ENCODE results near the gene MTMR1.

The MTMR1 gene

GRCh38 chrX:150697641-150698040 lies 4.4 kb downstream of the MTMR1 start:
- DNase-seq, result no peak

- DNase-seq, result no peak
Measured at GRCh38 chrX:150698981-150699380, 5.8 kb downstream of the MTMR1 start.

- no peak for DNase-seq
Measured at GRCh38 chrX:150700107-150700506, 6.9 kb downstream of the MTMR1 start.

- no peak for DNase-seq
Measured at GRCh38 chrX:150701377-150701776, 8.2 kb downstream of the MTMR1 start.

- DNase-seq, result no peak
Measured at GRCh38 chrX:150702966-150703694, 9.9 kb downstream of the MTMR1 start.

- no peak for DNase-seq
Measured at GRCh38 chrX:150703695-150703974, 10.4 kb downstream of the MTMR1 start.

- DNase-seq, result no peak
Measured at GRCh38 chrX:150704030-150704613, 10.9 kb downstream of the MTMR1 start.

GRCh38 chrX:150712619-150713018 lies 19.4 kb downstream of the MTMR1 start:
- DNase-seq, result no peak

GRCh38 chrX:150715184-150715583 lies 22.0 kb downstream of the MTMR1 start:
- no peak for DNase-seq

GRCh38 chrX:150719621-150720020 lies 26.4 kb downstream of the MTMR1 start:
- no peak for DNase-seq

- no peak for DNase-seq
Measured at GRCh38 chrX:150729956-150730355, 36.8 kb downstream of the MTMR1 start.

- no peak for DNase-seq
Measured at GRCh38 chrX:150730719-150731118, 37.5 kb downstream of the MTMR1 start.

GRCh38 chrX:150731795-150732194 lies 38.6 kb downstream of the MTMR1 start:
- DNase-seq, result no peak

GRCh38 chrX:150736475-150736874 lies 43.3 kb downstream of the MTMR1 start:
- DNase-seq, result no peak

- DNase-seq, result no peak
Measured at GRCh38 chrX:150752124-150752523, 58.9 kb downstream of the MTMR1 start.

- no peak for DNase-seq
Measured at GRCh38 chrX:150753357-150753756, 60.2 kb downstream of the MTMR1 start.

- no peak for DNase-seq
Measured at GRCh38 chrX:150753968-150754367, 60.8 kb downstream of the MTMR1 start.

- no peak for DNase-seq
Measured at GRCh38 chrX:150757371-150757770, 64.2 kb downstream of the MTMR1 start.

- no peak for DNase-seq
Measured at GRCh38 chrX:150759568-150760416, 66.6 kb downstream of the MTMR1 start.

GRCh38 chrX:150761176-150761818 lies 68.1 kb downstream of the MTMR1 start:
- DNase-seq, result no peak

GRCh38 chrX:150761819-150762216 lies 68.6 kb downstream of the MTMR1 start:
- DNase-seq, result no peak

GRCh38 chrX:150762258-150763165 lies 69.3 kb downstream of the MTMR1 start:
- DNase-seq, result no peak

Measured in CD4-positive, alpha-beta T cell treated with Interleukin-15 for 1 hour (primary cell).